ENCODE results near the gene ESYT3.
A peak's percentile ranks its signal among the peaks of the same experiment; 100 is the strongest.

ESYT3 gene

GRCh38 chr3:138394156-138394555, 40.3 kb upstream of the ESYT3 start:
- no peaks in the 10 kb centered on the region for H3K27me3 Mint-ChIP-seq (ENCODE audit: low read depth)
- H3K9me3 Mint-ChIP-seq = no peaks in the 10 kb centered on the region
- H3K4me3 Mint-ChIP-seq = no peak overlapping the region
- H3K4me1 Mint-ChIP-seq = peaks cover 20% of the 10 kb centered on the region
- H3K36me3 Mint-ChIP-seq (ENCODE audit: low read depth) = no peaks in the 10 kb centered on the region
- TF ChIP-seq CTCF (IDR thresholded peaks at IDR 0.05; ENCODE audit: unreplicated experiment in 3 of 3) = no peak
- H3K27ac Mint-ChIP-seq = no peak overlapping the region

- peaks cover 3% of the 10 kb centered on the region for H3K36me3 Mint-ChIP-seq (ENCODE audit: low read depth)
- TF ChIP-seq CTCF (IDR thresholded peaks at IDR 0.05; ENCODE audit: unreplicated experiment in 3 of 3) = no peak
- H3K27ac Mint-ChIP-seq = no peak overlapping the region
Observed at GRCh38 chr3:138394686-138395085, 39.7 kb upstream of the ESYT3 start.

GRCh38 chr3:138395865-138396751, 38.3 kb upstream of the ESYT3 start:
- Mint-ChIP-seq H3K9me3 (no peaks in the 10 kb centered on the region), H3K27me3 (ENCODE audit: low read depth) (no peaks in the 10 kb centered on the region), H3K4me1 (peaks cover 18% of the 10 kb centered on the region), H3K36me3 (ENCODE audit: low read depth) (peaks cover 13% of the 10 kb centered on the region), H3K4me3 (no peak overlapping the region), H3K27ac (no peak overlapping the region)
- no peak for TF ChIP-seq CTCF (IDR thresholded peaks at IDR 0.05; ENCODE audit: unreplicated experiment in 3 of 3)

More at GRCh38 chr3:138394686-138395085, 39.7 kb upstream of the ESYT3 start:
- no peaks in the 10 kb centered on the region for H3K27me3 Mint-ChIP-seq (ENCODE audit: low read depth)
- no peaks in the 10 kb centered on the region for H3K9me3 Mint-ChIP-seq
- peaks cover 17% of the 10 kb centered on the region for H3K4me1 Mint-ChIP-seq
- H3K4me3 Mint-ChIP-seq = no peak overlapping the region

- Mint-ChIP-seq H3K4me1 (peaks cover 18% of the 10 kb centered on the region), H3K9me3 (no peaks in the 10 kb centered on the region), H3K36me3 (ENCODE audit: low read depth) (peaks cover 19% of the 10 kb centered on the region), H3K4me3 (no peak overlapping the region), H3K27ac (no peak overlapping the region), H3K27me3 (ENCODE audit: low read depth) (no peaks in the 10 kb centered on the region)
- TF ChIP-seq CTCF (IDR thresholded peaks at IDR 0.05; ENCODE audit: unreplicated experiment in 3 of 3) = no peak
Observed at GRCh38 chr3:138396752-138397410, 37.5 kb upstream of the ESYT3 start.

GRCh38 chr3:138397983-138398382, 36.4 kb upstream of the ESYT3 start:
- no peak overlapping the region for H3K27ac Mint-ChIP-seq
- no peak overlapping the region for H3K4me3 Mint-ChIP-seq
- H3K27me3 Mint-ChIP-seq (ENCODE audit: low read depth) = no peaks in the 10 kb centered on the region
- H3K4me1 Mint-ChIP-seq = peaks cover 18% of the 10 kb centered on the region
- H3K36me3 Mint-ChIP-seq (ENCODE audit: low read depth) = peaks cover 27% of the 10 kb centered on the region
- peak in 1 of 3 experiments; percentile 6 for TF ChIP-seq CTCF (IDR thresholded peaks at IDR 0.05; ENCODE audit: unreplicated experiment in 3 of 3)
- no peaks in the 10 kb centered on the region for H3K9me3 Mint-ChIP-seq
